K562 (cell line): ENCODE data around the gene MAP4K1. TPM values are rescaled to one million over a fixed set of nuclear protein-coding genes. Genes with fewer than 3 reads are reported as not detected.

Source experiments
- CBX5 ChIP-seq: IDR thresholded peaks from 2 replicates; pipeline ENCODE4 v1.6.1; 2014; ENCODE audit warnings: low read depth, borderline replicate concordance
- CHD4 ChIP-seq: fragments of 200-600 bp; sonication (generic); IDR thresholded peaks from 3 replicates; pipeline ENCODE4 v1.6.1; 2012; ENCODE audit warnings: low read depth, mild to moderate bottlenecking, mixed read lengths, low read length, inconsistent platforms; ENCODE audit not compliant: insufficient read depth, insufficient replicate concordance, poor library complexity, severe bottlenecking
- HDAC1 ChIP-seq, 2 experiments: fragments of 450-650 bp; IDR thresholded peaks; 2 replicates each; pipeline ENCODE4 v1.6.1; 2016 to 2017; ENCODE audit warnings: inconsistent platforms in 1 of 2, mild to moderate bottlenecking in 1 of 2, moderate library complexity in 1 of 2
- MAFF ChIP-seq: IDR thresholded peaks from 2 replicates; pipeline ENCODE4 v1.6.1; 2012; ENCODE audit warnings: low read length, improper control_type of control experiment
- PRMT5 ChIP-seq: sonication (generic); formaldehyde crosslinking; IDR thresholded peaks from 2 replicates; pipeline ENCODE4 v1.5.0; 2020; ENCODE audit warnings: missing genetic modification reagents
- SAP30 ChIP-seq: fragments of 200-600 bp; sonication (generic); IDR thresholded peaks from 2 replicates; pipeline ENCODE4 v1.6.1; 2012; ENCODE audit warnings: borderline replicate concordance, low read depth, mild to moderate bottlenecking, moderate library complexity, low read length, control low read depth, inconsistent platforms; ENCODE audit not compliant: insufficient read depth, poor library complexity, severe bottlenecking
- STAG1 ChIP-seq: sonication (generic); formaldehyde crosslinking; IDR thresholded peaks from 2 replicates; pipeline ENCODE4 v1.5.0; 2020; ENCODE audit warnings: missing genetic modification reagents, borderline replicate concordance
- TAF9B ChIP-seq: fragments of 450-650 bp; IDR thresholded peaks from 2 replicates; pipeline ENCODE4 v1.6.1; 2018; ENCODE audit warnings: mild to moderate bottlenecking; ENCODE audit not compliant: partially characterized antibody
- XRCC5 ChIP-seq: fragments of 200-400 bp; formaldehyde crosslinking; IDR thresholded peaks from 2 replicates; pipeline ENCODE4 v1.6.1; 2017; ENCODE audit warnings: low read depth, mild to moderate bottlenecking, low read length
- ZC3H11A ChIP-seq: IDR thresholded peaks from 2 replicates; pipeline ENCODE4 v1.6.1; 2012; ENCODE audit warnings: low read depth, low read length, improper control_type of control experiment
- ZNF282 ChIP-seq: sonication (generic); formaldehyde crosslinking; IDR thresholded peaks from 2 replicates; pipeline ENCODE4 v1.8.1; 2023; ENCODE audit warnings: missing genetic modification reagents
- ZNF644 ChIP-seq: fragments of 200-800 bp; sonication (Bioruptor generic); IDR thresholded peaks from 2 replicates; pipeline ENCODE4 v1.6.1; 2016; ENCODE audit warnings: low read depth, missing genetic modification characterization, missing compliant biosample characterization
- ZNF79 ChIP-seq: fragments of 250-450 bp; sonication (Bioruptor Pico); IDR thresholded peaks from 2 replicates; pipeline ENCODE4 v1.4.0; 2020; ENCODE audit warnings: low read depth, mild to moderate bottlenecking, moderate library complexity
- polyA plus RNA-seq, 8 experiments: library from polyadenylated mRNA; depleted of rRNA in 4 of 8; stranded (reverse) in 5 of 8; unstranded in 3 of 8; fragments of >200 nt; fragmentation: Nextera tagmentation in 2 of 8; fragmentation: Illumina TruSeq in 1 of 8; extraction: Ambion mirVana in 2 of 8; extraction: Trizol in 1 of 8; gene quantifications; 2 replicates each; pipeline versions ENCODE4 v1.2.1 to v1.2.3, GENCODE V29; 2011 to 2014; ENCODE audit warnings: inconsistent platforms in 1 of 8, missing spikeins in 1 of 8
- total RNA-seq, 7 experiments: library from RNA; depleted of rRNA in 6 of 7; stranded (reverse); fragments of >200 nt in 6 of 7; fragmentation: Illumina TruSeq in 2 of 7; extraction: Trizol in 2 of 7; gene quantifications; 2 replicates each; pipeline versions ENCODE4 v1.2.1 to v1.2.3, GENCODE V29; 2011 to 2021; ENCODE audit warnings: low replicate concordance in 1 of 7
- TF ChIP-seq, protein P1 (sequence below): fragments of 250-450 bp; sonication (Bioruptor Pico); IDR thresholded peaks from 2 replicates; pipeline ENCODE4 v1.9.0; 2021; ENCODE audit warnings: mild to moderate bottlenecking, inconsistent platforms
- TF ChIP-seq, protein P2 (sequence below): fragments of 450-650 bp; IDR thresholded peaks from 2 replicates; pipeline ENCODE4 v1.6.1; 2017; ENCODE audit warnings: mild to moderate bottlenecking, moderate library complexity
- TF ChIP-seq, protein P3 (sequence below), 2 experiments: fragments of 450-650 bp in 1 of 2; sonication (generic) in 1 of 2; formaldehyde crosslinking in 1 of 2; IDR thresholded peaks in 1 of 2; conservative IDR thresholded peaks in 1 of 2; 2 replicates each; pipeline versions ENCODE4 v1.6.1 to v1.8.1; 2016 to 2023; ENCODE audit warnings: mild to moderate bottlenecking in 2 of 2, moderate library complexity in 2 of 2, inconsistent platforms in 1 of 2, missing genetic modification reagents in 1 of 2
- TF ChIP-seq, protein P4 (sequence below): fragments of 450-650 bp; formaldehyde crosslinking; IDR thresholded peaks from 2 replicates; pipeline ENCODE4 v1.4.0; 2022; ENCODE audit warnings: missing genetic modification characterization
- TF ChIP-seq, protein P5 (sequence below): sonication (generic); formaldehyde crosslinking; IDR thresholded peaks from 2 replicates; pipeline ENCODE4 v1.8.0; 2022; ENCODE audit warnings: missing genetic modification reagents, mild to moderate bottlenecking, borderline replicate concordance
- TF ChIP-seq, protein P6 (sequence below): fragments of 450-650 bp; IDR thresholded peaks from 2 replicates; pipeline ENCODE4 v1.6.1; 2016; ENCODE audit warnings: missing biosample characterization, missing genetic modification characterization

MAP4K1 gene
- total and polyA plus RNA-seq, 9 of the 15 experiments (the other 6 are each of a cell fraction or from before 2014, with no cell fraction given) = 0.14 to 3.2 (median 0.73) TPM; not detected in 1

DNA sequence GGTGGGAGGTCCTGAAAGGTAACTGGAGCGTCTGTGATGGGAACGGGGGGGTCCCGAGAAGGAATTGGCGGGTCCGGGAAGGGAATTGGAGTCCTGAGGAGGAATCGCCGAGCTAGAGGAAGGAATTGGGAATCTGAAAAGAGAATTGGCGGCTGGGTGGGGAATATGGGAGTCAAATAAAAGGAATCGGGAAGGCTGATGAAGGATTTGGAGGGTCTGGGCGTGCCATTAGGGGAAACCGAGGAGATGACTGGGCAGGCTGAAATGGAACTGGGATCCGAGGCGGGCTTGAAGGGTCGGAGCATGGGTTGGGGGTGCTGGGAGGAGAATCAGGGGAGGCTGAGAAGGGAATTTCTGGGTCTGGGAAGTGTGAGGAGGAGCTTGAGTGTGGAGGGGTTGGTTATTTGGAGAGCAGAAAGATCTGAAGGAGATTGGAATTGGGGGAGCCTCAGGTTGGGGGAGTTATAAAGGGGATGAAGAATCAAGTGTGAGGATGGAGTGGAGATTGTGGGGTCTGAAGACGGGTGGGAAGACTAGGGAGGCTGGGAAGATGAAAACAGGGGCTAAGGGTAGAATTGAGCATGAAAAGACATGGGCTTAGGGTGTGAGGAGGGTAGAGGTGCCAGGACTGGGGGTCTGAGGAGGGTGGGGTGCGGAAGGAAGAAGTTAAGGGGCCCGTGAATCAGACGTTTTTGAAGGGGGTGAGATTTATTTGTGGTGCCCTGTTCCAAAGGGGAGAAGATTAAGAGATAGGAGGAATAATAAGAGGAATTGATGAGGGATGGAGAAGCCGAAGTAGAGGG is 30.4 kb upstream of the MAP4K1 start (continued):
- TF ChIP-seq XRCC5 (no peak), ZNF644 (tag) (no peak), TAF9B (no peak), STAG1 (no peak), CHD4 (no peak), MAFF (no peak), ZNF282 (CRISPR knock-in tag) (no peak), ZC3H11A (no peak), HDAC1 (IDR thresholded peaks at IDR 0.05) (no peak; a peak in 2 of 4 replicates), CBX5 (no peak), PRMT5 (CRISPR knock-in tag) (no peak), ZNF79 (CRISPR knock-in tag) (no peak), SAP30 (no peak)
- TF ChIP-seq, protein P1, sequence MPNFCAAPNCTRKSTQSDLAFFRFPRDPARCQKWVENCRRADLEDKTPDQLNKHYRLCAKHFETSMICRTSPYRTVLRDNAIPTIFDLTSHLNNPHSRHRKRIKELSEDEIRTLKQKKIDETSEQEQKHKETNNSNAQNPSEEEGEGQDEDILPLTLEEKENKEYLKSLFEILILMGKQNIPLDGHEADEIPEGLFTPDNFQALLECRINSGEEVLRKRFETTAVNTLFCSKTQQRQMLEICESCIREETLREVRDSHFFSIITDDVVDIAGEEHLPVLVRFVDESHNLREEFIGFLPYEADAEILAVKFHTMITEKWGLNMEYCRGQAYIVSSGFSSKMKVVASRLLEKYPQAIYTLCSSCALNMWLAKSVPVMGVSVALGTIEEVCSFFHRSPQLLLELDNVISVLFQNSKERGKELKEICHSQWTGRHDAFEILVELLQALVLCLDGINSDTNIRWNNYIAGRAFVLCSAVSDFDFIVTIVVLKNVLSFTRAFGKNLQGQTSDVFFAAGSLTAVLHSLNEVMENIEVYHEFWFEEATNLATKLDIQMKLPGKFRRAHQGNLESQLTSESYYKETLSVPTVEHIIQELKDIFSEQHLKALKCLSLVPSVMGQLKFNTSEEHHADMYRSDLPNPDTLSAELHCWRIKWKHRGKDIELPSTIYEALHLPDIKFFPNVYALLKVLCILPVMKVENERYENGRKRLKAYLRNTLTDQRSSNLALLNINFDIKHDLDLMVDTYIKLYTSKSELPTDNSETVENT (CRISPR knock-in tag) = no peak
- TF ChIP-seq, protein P2, sequence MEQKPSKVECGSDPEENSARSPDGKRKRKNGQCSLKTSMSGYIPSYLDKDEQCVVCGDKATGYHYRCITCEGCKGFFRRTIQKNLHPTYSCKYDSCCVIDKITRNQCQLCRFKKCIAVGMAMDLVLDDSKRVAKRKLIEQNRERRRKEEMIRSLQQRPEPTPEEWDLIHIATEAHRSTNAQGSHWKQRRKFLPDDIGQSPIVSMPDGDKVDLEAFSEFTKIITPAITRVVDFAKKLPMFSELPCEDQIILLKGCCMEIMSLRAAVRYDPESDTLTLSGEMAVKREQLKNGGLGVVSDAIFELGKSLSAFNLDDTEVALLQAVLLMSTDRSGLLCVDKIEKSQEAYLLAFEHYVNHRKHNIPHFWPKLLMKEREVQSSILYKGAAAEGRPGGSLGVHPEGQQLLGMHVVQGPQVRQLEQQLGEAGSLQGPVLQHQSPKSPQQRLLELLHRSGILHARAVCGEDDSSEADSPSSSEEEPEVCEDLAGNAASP = no peak
- TF ChIP-seq, protein P3, sequence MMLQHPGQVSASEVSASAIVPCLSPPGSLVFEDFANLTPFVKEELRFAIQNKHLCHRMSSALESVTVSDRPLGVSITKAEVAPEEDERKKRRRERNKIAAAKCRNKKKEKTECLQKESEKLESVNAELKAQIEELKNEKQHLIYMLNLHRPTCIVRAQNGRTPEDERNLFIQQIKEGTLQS (IDR thresholded peaks at IDR 0.05) = no peak
- TF ChIP-seq, protein P3 (CRISPR knock-in tag; conservative IDR thresholded peaks at IDR 0.05) = no peak
- TF ChIP-seq, protein P4, sequence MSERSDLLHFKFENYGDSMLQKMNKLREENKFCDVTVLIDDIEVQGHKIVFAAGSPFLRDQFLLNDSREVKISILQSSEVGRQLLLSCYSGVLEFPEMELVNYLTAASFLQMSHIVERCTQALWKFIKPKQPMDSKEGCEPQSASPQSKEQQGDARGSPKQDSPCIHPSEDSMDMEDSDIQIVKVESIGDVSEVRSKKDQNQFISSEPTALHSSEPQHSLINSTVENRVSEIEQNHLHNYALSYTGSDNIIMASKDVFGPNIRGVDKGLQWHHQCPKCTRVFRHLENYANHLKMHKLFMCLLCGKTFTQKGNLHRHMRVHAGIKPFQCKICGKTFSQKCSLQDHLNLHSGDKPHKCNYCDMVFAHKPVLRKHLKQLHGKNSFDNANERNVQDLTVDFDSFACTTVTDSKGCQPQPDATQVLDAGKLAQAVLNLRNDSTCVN (CRISPR knock-in tag) = no peak
- TF ChIP-seq, protein P5, sequence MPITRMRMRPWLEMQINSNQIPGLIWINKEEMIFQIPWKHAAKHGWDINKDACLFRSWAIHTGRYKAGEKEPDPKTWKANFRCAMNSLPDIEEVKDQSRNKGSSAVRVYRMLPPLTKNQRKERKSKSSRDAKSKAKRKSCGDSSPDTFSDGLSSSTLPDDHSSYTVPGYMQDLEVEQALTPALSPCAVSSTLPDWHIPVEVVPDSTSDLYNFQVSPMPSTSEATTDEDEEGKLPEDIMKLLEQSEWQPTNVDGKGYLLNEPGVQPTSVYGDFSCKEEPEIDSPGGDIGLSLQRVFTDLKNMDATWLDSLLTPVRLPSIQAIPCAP (CRISPR knock-in tag) = no peak
- TF ChIP-seq, protein P6, sequence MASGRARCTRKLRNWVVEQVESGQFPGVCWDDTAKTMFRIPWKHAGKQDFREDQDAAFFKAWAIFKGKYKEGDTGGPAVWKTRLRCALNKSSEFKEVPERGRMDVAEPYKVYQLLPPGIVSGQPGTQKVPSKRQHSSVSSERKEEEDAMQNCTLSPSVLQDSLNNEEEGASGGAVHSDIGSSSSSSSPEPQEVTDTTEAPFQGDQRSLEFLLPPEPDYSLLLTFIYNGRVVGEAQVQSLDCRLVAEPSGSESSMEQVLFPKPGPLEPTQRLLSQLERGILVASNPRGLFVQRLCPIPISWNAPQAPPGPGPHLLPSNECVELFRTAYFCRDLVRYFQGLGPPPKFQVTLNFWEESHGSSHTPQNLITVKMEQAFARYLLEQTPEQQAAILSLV (tag) = no peak
